HCT116 (cell line): ENCODE measurements around the gene EXOC4.

Experiments
- CTCF ChIP-seq, 3 experiments: fragments of 200-600 bp in 1 of 3; sonication (generic) in 1 of 3; IDR thresholded peaks in 2 of 3; conservative IDR thresholded peaks in 1 of 3; 2 replicates each; pipeline ENCODE4 v1.5.1; 2012 to 2017; ENCODE audit warnings: low read depth in 2 of 3, low read length in 2 of 3, antibody characterized with exemption in 1 of 3, borderline replicate concordance in 1 of 3, control low read depth in 1 of 3, mild to moderate bottlenecking in 1 of 3, mixed read lengths in 1 of 3, mixed run types in 1 of 3, moderate library complexity in 1 of 3; ENCODE audit not compliant: insufficient read depth in 1 of 3
- EZH2 ChIP-seq: fragments of 200-600 bp; sonication (generic); IDR thresholded peaks from 2 replicates; pipeline ENCODE4 v1.6.1; 2017; ENCODE audit warnings: antibody characterized with exemption, mixed run types
- JUND ChIP-seq: IDR thresholded peaks from 2 replicates; pipeline ENCODE4 v1.6.1; 2012
- MAX ChIP-seq: IDR thresholded peaks from 2 replicates; pipeline ENCODE4 v1.6.1; 2012
- POLR2A ChIP-seq: IDR thresholded peaks from 2 replicates; pipeline ENCODE4 v1.7.0; 2011; ENCODE audit warnings: borderline replicate concordance; ENCODE audit not compliant: insufficient read depth, insufficient read length; ENCODE audit errors: extremely low read depth
- SIN3A ChIP-seq: IDR thresholded peaks from 2 replicates; pipeline ENCODE4 v1.6.1; 2012; ENCODE audit warnings: low read depth
- SRF ChIP-seq: IDR thresholded peaks from 2 replicates; pipeline ENCODE4 v1.6.1; 2012; ENCODE audit warnings: low read depth
- ZFX ChIP-seq: fragments of 450-650 bp; IDR thresholded peaks from 2 replicates; pipeline ENCODE4 v1.6.1; 2017

- no peak for TF ChIP-seq CTCF (IDR thresholded peaks at IDR 0.05 in 2 of 3, conservative IDR thresholded peaks at IDR 0.05 in 1 of 3; ENCODE audit: borderline replicate concordance in 1 of 3, insufficient read depth in 1 of 3, low read depth in 2 of 3, low read length in 2 of 3)
- no peak for TF ChIP-seq SIN3A
- TF ChIP-seq EZH2, result no peak
- no peak for TF ChIP-seq ZFX
- TF ChIP-seq POLR2A, result no peak
- no peak for TF ChIP-seq MAX
- TF ChIP-seq JUND, result no peak
- no peak for TF ChIP-seq SRF
These were observed 545.1 kb downstream of the EXOC4 start for GRCh38 chr7:133797818-133798520.
